Keratinocyte (primary cell): ENCODE data around the gene PRELP. TPM values are rescaled to one million over a fixed set of nuclear protein-coding genes. Genes with fewer than 3 reads are reported as not detected.

Experiments
- DNase-seq: peaks from one replicate; pipeline ENCODE4 v3.0.0-alpha.2; 2011; ENCODE audit warnings: low read depth, missing footprints, low spot score
- FAIRE-seq: peaks from 2 replicates; lab custom pipeline; 2011; peaks lifted over from hg19 to GRCh38; lab: Jason Lieb, UNC
- H2AFZ ChIP-seq: 2 replicates; pipeline ENCODE4 v1.6.0; 2012; ENCODE audit warnings: low read length, control low read depth, inconsistent platforms; ENCODE audit not compliant: control insufficient read depth
- H3K27ac ChIP-seq: 2 replicates; pipeline ENCODE4 v1.5.1; 2011; ENCODE audit warnings: low read length; ENCODE audit not compliant: control insufficient read depth, insufficient read depth
- H3K27me3 ChIP-seq: 3 replicates; pipeline ENCODE4 v1.6.0; 2011; ENCODE audit warnings: low read length; ENCODE audit not compliant: control insufficient read depth, insufficient read depth; ENCODE audit errors: extremely low read depth
- H3K36me3 ChIP-seq, 2 experiments: 2 replicates in 1 of 2; 3 replicates in 1 of 2; pipeline ENCODE4 v1.5.1; 2011; ENCODE audit warnings: low read length in 2 of 2, mild to moderate bottlenecking in 1 of 2; ENCODE audit not compliant: control insufficient read depth in 2 of 2, insufficient read depth in 2 of 2; ENCODE audit errors: extremely low read depth in 1 of 2
- H3K4me1 ChIP-seq: 3 replicates; pipeline ENCODE4 v1.5.1; 2011; ENCODE audit warnings: low read length; ENCODE audit not compliant: control insufficient read depth, insufficient read depth; ENCODE audit errors: extremely low read depth
- H3K4me2 ChIP-seq: 3 replicates; pipeline ENCODE4 v1.6.0; 2011; ENCODE audit warnings: low read depth, low read length; ENCODE audit not compliant: control insufficient read depth, insufficient read depth; ENCODE audit errors: extremely low read depth
- H3K4me3 ChIP-seq, 3 experiments: fragments of 200-600 bp in 1 of 3; sonication (generic) in 1 of 3; 2 replicates in 2 of 3; 3 replicates in 1 of 3; pipeline ENCODE4 v1.5.1; 2011 to 2016; ENCODE audit warnings: low read length in 3 of 3, mild to moderate bottlenecking in 3 of 3, control low read depth in 2 of 3, inconsistent platforms in 1 of 3, low read depth in 1 of 3, mixed read lengths in 1 of 3, mixed run types in 1 of 3, moderate library complexity in 1 of 3; ENCODE audit not compliant: control insufficient read depth in 2 of 3, insufficient read depth in 2 of 3; ENCODE audit errors: extremely low read depth in 1 of 3
- H3K79me2 ChIP-seq: 2 replicates; pipeline ENCODE4 v1.6.0; 2012; ENCODE audit warnings: low read length; ENCODE audit not compliant: control insufficient read depth, insufficient read depth
- H3K9ac ChIP-seq: 3 replicates; pipeline ENCODE4 v1.6.0; 2011; ENCODE audit warnings: low read length; ENCODE audit not compliant: control insufficient read depth, insufficient read depth; ENCODE audit errors: extremely low read depth
- H3K9me1 ChIP-seq: 3 replicates; pipeline ENCODE4 v1.6.0; 2011; ENCODE audit warnings: low read length; ENCODE audit not compliant: control insufficient read depth, insufficient read depth; ENCODE audit errors: extremely low read depth
- H3K9me3 ChIP-seq: 2 replicates; pipeline ENCODE4 v1.5.1; 2012; ENCODE audit warnings: low read depth, low read length; ENCODE audit not compliant: control insufficient read depth
- H4K20me1 ChIP-seq: 3 replicates; pipeline ENCODE4 v1.6.0; 2011; ENCODE audit warnings: low read length; ENCODE audit not compliant: control insufficient read depth, insufficient read depth; ENCODE audit errors: extremely low read depth
- CTCF ChIP-seq, 3 experiments: IDR thresholded peaks in 1 of 3; conservative IDR thresholded peaks in 1 of 3; optimal IDR thresholded peaks in 1 of 3; 2 replicates in 2 of 3; 3 replicates in 1 of 3; pipeline versions ENCODE3 to v1.5.1; 2011; ENCODE audit warnings: low read length in 3 of 3, mild to moderate bottlenecking in 3 of 3, moderate library complexity in 2 of 3, control low read depth in 1 of 3, inconsistent platforms in 1 of 3; ENCODE audit not compliant: insufficient read depth in 2 of 3; ENCODE audit errors: extremely low read depth in 1 of 3
- EZH2 ChIP-seq: IDR thresholded peaks from one replicate; pipeline ENCODE4 v1.6.1; 2012; ENCODE audit warnings: inconsistent platforms, mild to moderate bottlenecking, low read length, moderate library complexity
- dilution Hi-C: fragments of 300-500 bp; cut with MboI; formaldehyde crosslinking; loops from one replicate; pipeline ENCODE4 v1.7.0; 2020; ENCODE audit warnings: low sequenced_read_pairs; ENCODE audit not compliant: extremely low pct_ligation_motif_present
- polyA plus RNA-seq, 5 experiments: library from polyadenylated mRNA; depleted of rRNA in 3 of 5; stranded (reverse) in 3 of 5; stranded (forward) in 1 of 5; unstranded in 1 of 5; fragments of >200 nt; gene quantifications; 1 replicate in 1 of 5; 2 replicates in 3 of 5; 3 replicates in 1 of 5; pipeline versions ENCODE4 v1.2.1 to v1.2.3, GENCODE V29; 2011 to 2012; ENCODE audit warnings: missing spikeins in 2 of 5, low read depth in 1 of 5, low replicate concordance in 1 of 5

The PRELP gene
- polyA plus RNA-seq, 1 donor (not counting 4 experiments of a cell fraction or from before 2014, with no cell fraction given), result 0.01 TPM

GRCh38 chr1:203442821-203443220 is 32.8 kb upstream of the PRELP start:
- no peaks in the 10 kb centered on the region for H3K36me3 ChIP-seq
- no peak overlapping the region for H3K4me2 ChIP-seq
- no peaks in the 10 kb centered on the region for H3K9me3 ChIP-seq
- H3K4me3 ChIP-seq, result no peak overlapping the region
- DNase-seq, result no peak
- no peak overlapping the region for H3K9ac ChIP-seq
- H2AFZ ChIP-seq, result no peak overlapping the region
- no peaks in the 10 kb centered on the region for H3K9me1 ChIP-seq
- H3K4me1 ChIP-seq, result no peaks in the 10 kb centered on the region
- no peaks in the 10 kb centered on the region for H4K20me1 ChIP-seq
- peaks cover 34% of the 10 kb centered on the region for H3K27me3 ChIP-seq
- dilution Hi-C loops, result no loop called here
- no peak for TF ChIP-seq EZH2
- TF ChIP-seq CTCF (optimal IDR thresholded peaks at IDR 0.05 in 1 of 3, IDR thresholded peaks at IDR 0.05 in 1 of 3, conservative IDR thresholded peaks at IDR 0.05 in 1 of 3; ENCODE audit: extremely low read depth in 1 of 3, insufficient read depth in 2 of 3, low read length in 3 of 3), result no peak
- no peak for FAIRE-seq
- H3K79me2 ChIP-seq, result no peaks in the 10 kb centered on the region
- no peak overlapping the region for H3K27ac ChIP-seq

- no peak for DNase-seq
- dilution Hi-C loops, result no loop called here
- TF ChIP-seq EZH2 (no peak), CTCF (optimal IDR thresholded peaks at IDR 0.05 in 1 of 3, IDR thresholded peaks at IDR 0.05 in 1 of 3, conservative IDR thresholded peaks at IDR 0.05 in 1 of 3; ENCODE audit: extremely low read depth in 1 of 3, insufficient read depth in 2 of 3, low read length in 3 of 3) (no peak)
- Histone ChIP-seq H3K4me3 (no peak overlapping the region), H3K9me3 (no peaks in the 10 kb centered on the region), H4K20me1 (no peaks in the 10 kb centered on the region), H3K9ac (no peak overlapping the region), H3K9me1 (no peaks in the 10 kb centered on the region), H2AFZ (no peak overlapping the region), H3K27ac (no peak overlapping the region), H3K36me3 (no peaks in the 10 kb centered on the region), H3K4me2 (no peak overlapping the region), H3K4me1 (no peaks in the 10 kb centered on the region), H3K79me2 (no peaks in the 10 kb centered on the region), H3K27me3 (peaks cover 32% of the 10 kb centered on the region)
- no peak for FAIRE-seq
These were observed 32.3 kb upstream of the PRELP start for GRCh38 chr1:203443296-203443695.
